ENCODE results near the gene RAVER1. TPM values are rescaled to one million over a fixed set of nuclear protein-coding genes. Genes with fewer than 3 reads are reported as not detected.

RAVER1 gene
- total and polyA plus RNA-seq, 2 donors (not counting 1 experiment from before 2014, with no cell fraction given): 21.0 to 62.7 TPM

DNA sequence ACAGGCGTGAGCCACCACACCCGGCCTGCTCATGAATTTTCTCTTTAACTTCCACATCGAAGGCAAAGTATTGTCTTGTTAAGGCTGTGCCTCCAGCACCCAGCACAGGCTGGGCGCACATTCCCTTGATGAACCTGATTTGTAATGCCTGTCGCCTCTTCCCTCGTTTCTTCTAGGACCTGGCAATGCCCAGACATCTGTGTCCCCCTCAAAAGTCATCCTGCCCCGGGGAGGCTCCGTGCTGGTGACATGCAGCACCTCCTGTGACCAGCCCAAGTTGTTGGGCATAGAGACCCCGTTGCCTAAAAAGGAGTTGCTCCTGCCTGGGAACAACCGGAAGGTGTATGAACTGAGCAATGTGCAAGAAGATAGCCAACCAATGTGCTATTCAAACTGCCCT, 58.7 kb downstream of the RAVER1 start:
- no peak overlapping the region for H3K27ac ChIP-seq (ENCODE audit: low read length in 2 of 2)

DNA sequence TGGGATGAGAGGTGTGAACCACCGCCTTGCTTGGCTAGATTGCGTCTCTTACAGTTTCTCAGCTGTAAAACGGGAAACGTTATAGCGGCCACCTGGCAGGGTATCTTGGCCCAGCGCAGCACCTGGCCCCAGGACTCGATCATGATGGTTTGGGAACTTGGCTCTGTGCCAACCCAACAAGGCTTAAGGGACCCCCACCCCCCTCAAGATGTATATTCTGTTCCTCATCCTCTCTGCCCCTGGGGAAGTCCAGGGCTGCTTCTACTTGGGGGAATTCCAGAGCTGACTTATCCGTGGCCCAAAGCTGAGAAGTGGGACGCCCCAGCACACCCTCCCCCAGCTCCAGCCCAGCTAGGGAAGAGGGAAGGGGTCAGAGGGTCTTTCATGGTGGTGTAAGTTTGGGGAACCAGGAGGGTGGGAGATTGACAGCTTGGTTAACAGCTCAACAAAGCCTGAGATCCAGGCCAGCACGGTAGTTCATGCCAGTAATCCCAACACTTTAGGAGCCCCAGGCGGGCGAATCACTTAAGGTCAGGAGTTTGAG, 61.7 kb downstream of the RAVER1 start:
- Mint-ChIP-seq H3K4me3 (peak overlapping the region; percentile 88), H3K9me3 (ENCODE audit: insufficient read depth) (no peaks in the 10 kb centered on the region), H3K27ac (peak overlapping the region; percentile 94), H3K27me3 (no peaks in the 10 kb centered on the region), H3K4me1 (peaks cover 35% of the 10 kb centered on the region)
- Histone ChIP-seq H3K4me2 (replicated peaks; ENCODE audit: low read depth, low read length, poor library complexity, severe bottlenecking) (peak overlapping the region; percentile 84), H3K27me3 (replicated peaks in 1 of 4; ENCODE audit: control extremely low read depth in 1 of 4, control insufficient read depth in 3 of 4, insufficient read depth in 4 of 4, low read length in 3 of 4) (no peaks in the 10 kb centered on the region), H3K36me3 (replicated peaks in 1 of 2; ENCODE audit: control extremely low read depth in 1 of 2, control insufficient read depth in 1 of 2, extremely low read depth in 1 of 2, insufficient read depth in 2 of 2, low read length in 1 of 2) (peaks cover 0 to 5% of the 10 kb centered on the region in 2 experiments), H3K4me1 (ENCODE audit: control insufficient read depth in 2 of 2, insufficient read depth in 2 of 2, low read length in 2 of 2) (peaks cover 13 to 35% of the 10 kb centered on the region in 2 donors), H3K9ac (ENCODE audit: low read length) (peak overlapping the region; percentile 74), H3K27ac (ENCODE audit: low read length in 2 of 2) (peak overlapping the region; percentile 90 to 97), H2AFZ (ENCODE audit: insufficient read depth, low read depth, low read length, poor library complexity, severe bottlenecking) (no peak overlapping the region), H4K20me1 (ENCODE audit: control insufficient read depth, insufficient read depth, low read length, poor library complexity, severe bottlenecking) (no peaks in the 10 kb centered on the region), H3K4me3 (ENCODE audit: control extremely low read depth in 1 of 5, extremely low read depth in 1 of 5, insufficient read depth in 1 of 5, low read depth in 2 of 5, low read length in 4 of 5) (peak overlapping the region; percentile 34 to 72 (median 56)), H3K79me2 (ENCODE audit: control insufficient read depth, insufficient read depth, low read length) (peaks cover 3% of the 10 kb centered on the region), H3K9me3 (ENCODE audit: control extremely low read depth in 1 of 3, control insufficient read depth in 2 of 3, insufficient read depth in 1 of 3, low read length in 2 of 3) (no peaks in the 10 kb centered on the region)
- ChIA-PET POLR2A (interaction anchor here (0.6 to 3.5 kb wide), 8 partner anchors 13 to 144 kb away, joined by 3 to 32 read pairs (median 12); partner anchors contain the start of genes ICAM4, ICAM5, RAVER1 and TYK2), CTCF (interaction anchor here (0.6 to 9.2 kb wide), 17 partner anchors 12 to 340 kb away, joined by 3 to 570 read pairs (median 5); partner anchors contain the start of genes CDC37, DNMT1, ICAM4 and ICAM5)
- ATAC-seq (ENCODE audit: low read depth) (peak; percentile 42), DNase-seq (peak; percentile 96)
- TF ChIP-seq EZH2 (IDR thresholded peaks at IDR 0.05; ENCODE audit: borderline replicate concordance, insufficient read depth, low read depth, low read length, poor library complexity, severe bottlenecking): no peak
- TF ChIP-seq, protein P1, sequence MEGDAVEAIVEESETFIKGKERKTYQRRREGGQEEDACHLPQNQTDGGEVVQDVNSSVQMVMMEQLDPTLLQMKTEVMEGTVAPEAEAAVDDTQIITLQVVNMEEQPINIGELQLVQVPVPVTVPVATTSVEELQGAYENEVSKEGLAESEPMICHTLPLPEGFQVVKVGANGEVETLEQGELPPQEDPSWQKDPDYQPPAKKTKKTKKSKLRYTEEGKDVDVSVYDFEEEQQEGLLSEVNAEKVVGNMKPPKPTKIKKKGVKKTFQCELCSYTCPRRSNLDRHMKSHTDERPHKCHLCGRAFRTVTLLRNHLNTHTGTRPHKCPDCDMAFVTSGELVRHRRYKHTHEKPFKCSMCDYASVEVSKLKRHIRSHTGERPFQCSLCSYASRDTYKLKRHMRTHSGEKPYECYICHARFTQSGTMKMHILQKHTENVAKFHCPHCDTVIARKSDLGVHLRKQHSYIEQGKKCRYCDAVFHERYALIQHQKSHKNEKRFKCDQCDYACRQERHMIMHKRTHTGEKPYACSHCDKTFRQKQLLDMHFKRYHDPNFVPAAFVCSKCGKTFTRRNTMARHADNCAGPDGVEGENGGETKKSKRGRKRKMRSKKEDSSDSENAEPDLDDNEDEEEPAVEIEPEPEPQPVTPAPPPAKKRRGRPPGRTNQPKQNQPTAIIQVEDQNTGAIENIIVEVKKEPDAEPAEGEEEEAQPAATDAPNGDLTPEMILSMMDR (IDR thresholded peaks at IDR 0.05): no peak
- 13% methylated on average over 9 of the region's 12 CpGs for WGBS (ENCODE audit: insufficient coverage)
- intact Hi-C loops (cut with micrococcal nuclease): loop anchor here (2.0 kb wide), 3 partner anchors 15 to 109 kb away; partner anchors contain the start of genes ICAM4 and TYK2

More for the DNA sequence above, 58.7 kb downstream of the RAVER1 start:
- DNase-seq: peak; percentile 25
- peaks cover 13 to 35% of the 10 kb centered on the region in 2 donors for H3K4me1 ChIP-seq (ENCODE audit: control insufficient read depth in 2 of 2, insufficient read depth in 2 of 2, low read length in 2 of 2)
- peak overlapping the region; percentile 11 for H3K4me3 Mint-ChIP-seq
- H4K20me1 ChIP-seq (ENCODE audit: control insufficient read depth, insufficient read depth, low read length, poor library complexity, severe bottlenecking): no peaks in the 10 kb centered on the region
- H3K4me2 ChIP-seq (replicated peaks; ENCODE audit: low read depth, low read length, poor library complexity, severe bottlenecking): no peak overlapping the region
- ChIA-PET CTCF (interaction anchor here (1.5 to 7.9 kb wide), 3 partner anchors 14 to 116 kb away, joined by 7 to 116 read pairs (median 8); partner anchors contain the start of genes ICAM4 and ICAM5), POLR2A (interaction anchor here (0.7 kb wide), 1 partner anchor 104 kb away, joined by 7 read pairs; no protein-coding TSS in a partner anchor)
- no peaks in the 10 kb centered on the region for H3K9me3 Mint-ChIP-seq (ENCODE audit: insufficient read depth)
- H3K9me3 ChIP-seq (ENCODE audit: control extremely low read depth in 1 of 3, control insufficient read depth in 2 of 3, insufficient read depth in 1 of 3, low read length in 2 of 3): no peaks in the 10 kb centered on the region
- no peak for ATAC-seq (ENCODE audit: low read depth)
- H3K36me3 ChIP-seq (replicated peaks in 1 of 2; ENCODE audit: control extremely low read depth in 1 of 2, control insufficient read depth in 1 of 2, extremely low read depth in 1 of 2, insufficient read depth in 2 of 2, low read length in 1 of 2): peaks cover 0 to 11% of the 10 kb centered on the region in 2 experiments
- H3K4me1 Mint-ChIP-seq: peaks cover 35% of the 10 kb centered on the region
- TF ChIP-seq, protein P1 (IDR thresholded peaks at IDR 0.05): no peak
- no peak for TF ChIP-seq EZH2 (IDR thresholded peaks at IDR 0.05; ENCODE audit: borderline replicate concordance, insufficient read depth, low read depth, low read length, poor library complexity, severe bottlenecking)
- H3K27me3 ChIP-seq (replicated peaks in 1 of 4; ENCODE audit: control extremely low read depth in 1 of 4, control insufficient read depth in 3 of 4, insufficient read depth in 4 of 4, low read length in 3 of 4): no peaks in the 10 kb centered on the region
- H2AFZ ChIP-seq (ENCODE audit: insufficient read depth, low read depth, low read length, poor library complexity, severe bottlenecking): no peak overlapping the region
- H3K4me3 ChIP-seq (ENCODE audit: control extremely low read depth in 1 of 5, extremely low read depth in 1 of 5, insufficient read depth in 1 of 5, low read depth in 2 of 5, low read length in 4 of 5): no peak overlapping the region
- no peak overlapping the region for H3K9ac ChIP-seq (ENCODE audit: low read length)
- no peaks in the 10 kb centered on the region for H3K79me2 ChIP-seq (ENCODE audit: control insufficient read depth, insufficient read depth, low read length)
- peak overlapping the region; percentile 72 for H3K27ac Mint-ChIP-seq
- intact Hi-C loops (cut with micrococcal nuclease): no loop called here
- no peaks in the 10 kb centered on the region for H3K27me3 Mint-ChIP-seq
- 94% methylated on average over 10 of the region's 10 CpGs for WGBS (ENCODE audit: insufficient coverage)
